K562 (cell line): ENCODE data around the gene ENTPD8. TPM values are rescaled to one million over a fixed set of nuclear protein-coding genes. Genes with fewer than 3 reads are reported as not detected.

Experiments used
- BRF1 ChIP-seq: IDR thresholded peaks from 3 replicates; pipeline ENCODE4 v1.6.1; 2011; ENCODE audit warnings: borderline replicate concordance, mild to moderate bottlenecking; ENCODE audit not compliant: insufficient read length; ENCODE audit errors: extremely low read depth
- CREM ChIP-seq: IDR thresholded peaks from 2 replicates; pipeline ENCODE4 v1.6.1; 2014; ENCODE audit warnings: antibody characterized with exemption, low read depth
- FUS ChIP-seq: fragments of 200-400 bp; formaldehyde crosslinking; optimal IDR thresholded peaks from 2 replicates; pipeline ENCODE3; 2017; ENCODE audit warnings: low read depth, low read length
- LEF1 ChIP-seq: fragments of 450-650 bp; IDR thresholded peaks from 2 replicates; pipeline ENCODE4 v1.6.1; 2016; ENCODE audit warnings: mild to moderate bottlenecking
- MITF ChIP-seq: IDR thresholded peaks from 2 replicates; pipeline ENCODE4 v1.6.1; 2014; ENCODE audit warnings: antibody characterized with exemption
- POU5F1 ChIP-seq: fragments of 150-350 bp; IDR thresholded peaks from 2 replicates; pipeline ENCODE4 v1.6.1; 2014; ENCODE audit warnings: borderline replicate concordance, low read length, low read depth, mild to moderate bottlenecking; ENCODE audit not compliant: partially characterized antibody
- RBBP5 ChIP-seq: fragments of 200-600 bp; sonication (generic); IDR thresholded peaks from 2 replicates; pipeline ENCODE4 v1.6.1; 2012; ENCODE audit warnings: borderline replicate concordance, mild to moderate bottlenecking, low read length, control low read depth, inconsistent platforms; ENCODE audit not compliant: insufficient read depth, poor library complexity, severe bottlenecking
- SIN3A ChIP-seq, 2 experiments: fragments of 150-350 bp in 1 of 2; IDR thresholded peaks; 2 replicates each; pipeline ENCODE4 v1.6.1; 2011 to 2016; ENCODE audit warnings: borderline replicate concordance in 2 of 2, low read depth in 2 of 2, low read length in 2 of 2, mild to moderate bottlenecking in 2 of 2, moderate library complexity in 2 of 2; ENCODE audit not compliant: control insufficient read depth in 1 of 2
- ZEB2 ChIP-seq: fragments of 450-650 bp; IDR thresholded peaks from 2 replicates; pipeline ENCODE4 v1.6.1; 2016
- ZZZ3 ChIP-seq: fragments of 450-650 bp; IDR thresholded peaks from 2 replicates; pipeline ENCODE4 v1.6.1; 2016; ENCODE audit warnings: antibody characterized with exemption, mild to moderate bottlenecking, moderate library complexity
- polyA plus RNA-seq, 8 experiments: library from polyadenylated mRNA; depleted of rRNA in 4 of 8; stranded (reverse) in 5 of 8; unstranded in 3 of 8; fragments of >200 nt; fragmentation: Nextera tagmentation in 2 of 8; fragmentation: Illumina TruSeq in 1 of 8; extraction: Ambion mirVana in 2 of 8; extraction: Trizol in 1 of 8; gene quantifications; 2 replicates each; pipeline versions ENCODE4 v1.2.1 to v1.2.3, GENCODE V29; 2011 to 2014; ENCODE audit warnings: inconsistent platforms in 1 of 8, missing spikeins in 1 of 8
- total RNA-seq, 7 experiments: library from RNA; depleted of rRNA in 6 of 7; stranded (reverse); fragments of >200 nt in 6 of 7; fragmentation: Illumina TruSeq in 2 of 7; extraction: Trizol in 2 of 7; gene quantifications; 2 replicates each; pipeline versions ENCODE4 v1.2.1 to v1.2.3, GENCODE V29; 2011 to 2021; ENCODE audit warnings: low replicate concordance in 1 of 7
- TF ChIP-seq, protein P1 (sequence below): fragments of 450-650 bp; IDR thresholded peaks from 2 replicates; pipeline ENCODE4 v1.6.1; 2018; ENCODE audit not compliant: partially characterized antibody
- TF ChIP-seq, protein P2 (sequence below), 2 experiments: fragments of 450-650 bp; IDR thresholded peaks; 2 replicates each; pipeline ENCODE4 v1.6.1; 2018; ENCODE audit warnings: mild to moderate bottlenecking in 2 of 2, low read depth in 1 of 2; ENCODE audit not compliant: partially characterized antibody in 2 of 2
- TF ChIP-seq, protein P3 (sequence below): fragments of 250-450 bp; sonication (Bioruptor Pico); IDR thresholded peaks from 2 replicates; pipeline ENCODE4 v1.5.0; 2022; ENCODE audit warnings: mild to moderate bottlenecking

The ENTPD8 gene
- total and polyA plus RNA-seq, 9 of the 15 experiments (the other 6 are each of a cell fraction or from before 2014, with no cell fraction given), result 0.06 to 0.27 (median 0.19) TPM; not detected in 5

GRCh38 chr9:137422604-137423513, 18.3 kb downstream of the ENTPD8 start, which contains the start of the genes EXD3 and NOXA1 (continued):
- TF ChIP-seq, protein P1, sequence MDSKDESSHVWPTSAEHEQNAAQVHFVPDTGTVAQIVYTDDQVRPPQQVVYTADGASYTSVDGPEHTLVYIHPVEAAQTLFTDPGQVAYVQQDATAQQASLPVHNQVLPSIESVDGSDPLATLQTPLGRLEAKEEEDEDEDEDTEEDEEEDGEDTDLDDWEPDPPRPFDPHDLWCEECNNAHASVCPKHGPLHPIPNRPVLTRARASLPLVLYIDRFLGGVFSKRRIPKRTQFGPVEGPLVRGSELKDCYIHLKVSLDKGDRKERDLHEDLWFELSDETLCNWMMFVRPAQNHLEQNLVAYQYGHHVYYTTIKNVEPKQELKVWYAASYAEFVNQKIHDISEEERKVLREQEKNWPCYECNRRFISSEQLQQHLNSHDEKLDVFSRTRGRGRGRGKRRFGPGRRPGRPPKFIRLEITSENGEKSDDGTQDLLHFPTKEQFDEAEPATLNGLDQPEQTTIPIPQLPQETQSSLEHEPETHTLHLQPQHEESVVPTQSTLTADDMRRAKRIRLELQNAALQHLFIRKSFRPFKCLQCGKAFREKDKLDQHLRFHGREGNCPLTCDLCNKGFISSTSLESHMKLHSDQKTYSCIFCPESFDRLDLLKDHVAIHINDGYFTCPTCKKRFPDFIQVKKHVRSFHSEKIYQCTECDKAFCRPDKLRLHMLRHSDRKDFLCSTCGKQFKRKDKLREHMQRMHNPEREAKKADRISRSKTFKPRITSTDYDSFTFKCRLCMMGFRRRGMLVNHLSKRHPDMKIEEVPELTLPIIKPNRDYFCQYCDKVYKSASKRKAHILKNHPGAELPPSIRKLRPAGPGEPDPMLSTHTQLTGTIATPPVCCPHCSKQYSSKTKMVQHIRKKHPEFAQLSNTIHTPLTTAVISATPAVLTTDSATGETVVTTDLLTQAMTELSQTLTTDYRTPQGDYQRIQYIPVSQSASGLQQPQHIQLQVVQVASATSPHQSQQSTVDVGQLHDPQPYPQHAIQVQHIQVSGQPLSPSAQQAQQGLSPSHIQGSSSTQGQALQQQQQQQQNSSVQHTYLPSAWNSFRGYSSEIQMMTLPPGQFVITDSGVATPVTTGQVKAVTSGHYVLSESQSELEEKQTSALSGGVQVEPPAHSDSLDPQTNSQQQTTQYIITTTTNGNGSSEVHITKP, result no peak
- TF ChIP-seq RBBP5 (peak; percentile 90), MITF (no peak), POU5F1 (no peak), BRF1 (no peak), ZZZ3 (no peak), CREM (peak; percentile 69), FUS (no peak), ZEB2 (peak; percentile 92), SIN3A (IDR thresholded peaks at IDR 0.05; ENCODE audit: borderline replicate concordance in 2 of 2, control insufficient read depth in 1 of 2, low read depth in 2 of 2, low read length in 2 of 2) (peak; percentile 52 to 62; a peak in 2 of 4 replicates), LEF1 (no peak)
- TF ChIP-seq, protein P2, sequence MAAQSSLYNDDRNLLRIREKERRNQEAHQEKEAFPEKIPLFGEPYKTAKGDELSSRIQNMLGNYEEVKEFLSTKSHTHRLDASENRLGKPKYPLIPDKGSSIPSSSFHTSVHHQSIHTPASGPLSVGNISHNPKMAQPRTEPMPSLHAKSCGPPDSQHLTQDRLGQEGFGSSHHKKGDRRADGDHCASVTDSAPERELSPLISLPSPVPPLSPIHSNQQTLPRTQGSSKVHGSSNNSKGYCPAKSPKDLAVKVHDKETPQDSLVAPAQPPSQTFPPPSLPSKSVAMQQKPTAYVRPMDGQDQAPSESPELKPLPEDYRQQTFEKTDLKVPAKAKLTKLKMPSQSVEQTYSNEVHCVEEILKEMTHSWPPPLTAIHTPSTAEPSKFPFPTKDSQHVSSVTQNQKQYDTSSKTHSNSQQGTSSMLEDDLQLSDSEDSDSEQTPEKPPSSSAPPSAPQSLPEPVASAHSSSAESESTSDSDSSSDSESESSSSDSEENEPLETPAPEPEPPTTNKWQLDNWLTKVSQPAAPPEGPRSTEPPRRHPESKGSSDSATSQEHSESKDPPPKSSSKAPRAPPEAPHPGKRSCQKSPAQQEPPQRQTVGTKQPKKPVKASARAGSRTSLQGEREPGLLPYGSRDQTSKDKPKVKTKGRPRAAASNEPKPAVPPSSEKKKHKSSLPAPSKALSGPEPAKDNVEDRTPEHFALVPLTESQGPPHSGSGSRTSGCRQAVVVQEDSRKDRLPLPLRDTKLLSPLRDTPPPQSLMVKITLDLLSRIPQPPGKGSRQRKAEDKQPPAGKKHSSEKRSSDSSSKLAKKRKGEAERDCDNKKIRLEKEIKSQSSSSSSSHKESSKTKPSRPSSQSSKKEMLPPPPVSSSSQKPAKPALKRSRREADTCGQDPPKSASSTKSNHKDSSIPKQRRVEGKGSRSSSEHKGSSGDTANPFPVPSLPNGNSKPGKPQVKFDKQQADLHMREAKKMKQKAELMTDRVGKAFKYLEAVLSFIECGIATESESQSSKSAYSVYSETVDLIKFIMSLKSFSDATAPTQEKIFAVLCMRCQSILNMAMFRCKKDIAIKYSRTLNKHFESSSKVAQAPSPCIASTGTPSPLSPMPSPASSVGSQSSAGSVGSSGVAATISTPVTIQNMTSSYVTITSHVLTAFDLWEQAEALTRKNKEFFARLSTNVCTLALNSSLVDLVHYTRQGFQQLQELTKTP (IDR thresholded peaks at IDR 0.05; ENCODE audit: low read depth in 1 of 2, partially characterized antibody in 2 of 2), result no peak
- TF ChIP-seq, protein P3, sequence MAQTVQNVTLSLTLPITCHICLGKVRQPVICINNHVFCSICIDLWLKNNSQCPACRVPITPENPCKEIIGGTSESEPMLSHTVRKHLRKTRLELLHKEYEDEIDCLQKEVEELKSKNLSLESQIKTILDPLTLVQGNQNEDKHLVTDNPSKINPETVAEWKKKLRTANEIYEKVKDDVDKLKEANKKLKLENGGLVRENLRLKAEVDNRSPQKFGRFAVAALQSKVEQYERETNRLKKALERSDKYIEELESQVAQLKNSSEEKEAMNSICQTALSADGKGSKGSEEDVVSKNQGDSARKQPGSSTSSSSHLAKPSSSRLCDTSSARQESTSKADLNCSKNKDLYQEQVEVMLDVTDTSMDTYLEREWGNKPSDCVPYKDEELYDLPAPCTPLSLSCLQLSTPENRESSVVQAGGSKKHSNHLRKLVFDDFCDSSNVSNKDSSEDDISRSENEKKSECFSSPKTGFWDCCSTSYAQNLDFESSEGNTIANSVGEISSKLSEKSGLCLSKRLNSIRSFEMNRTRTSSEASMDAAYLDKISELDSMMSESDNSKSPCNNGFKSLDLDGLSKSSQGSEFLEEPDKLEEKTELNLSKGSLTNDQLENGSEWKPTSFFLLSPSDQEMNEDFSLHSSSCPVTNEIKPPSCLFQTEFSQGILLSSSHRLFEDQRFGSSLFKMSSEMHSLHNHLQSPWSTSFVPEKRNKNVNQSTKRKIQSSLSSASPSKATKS, result no peak
